Activated CD8-positive, alpha-beta memory T cell treated with anti-CD3 and anti-CD28 coated beads for 48 hours (primary cell): Measurements from ENCODE around the gene BLACAT1.
"Not testable (repeated sequence)": the region's sequence is repeated elsewhere in the genome, so short reads cannot be mapped to it uniquely, and the experiment has no call there.

Experiments
- DNase-seq, 3 experiments: peaks; one replicate each; pipeline ENCODE4 v3.0.0-alpha.2; 2020; ENCODE audit warnings: low read depth in 2 of 3, low spot score in 2 of 3

Gene BLACAT1

DNA sequence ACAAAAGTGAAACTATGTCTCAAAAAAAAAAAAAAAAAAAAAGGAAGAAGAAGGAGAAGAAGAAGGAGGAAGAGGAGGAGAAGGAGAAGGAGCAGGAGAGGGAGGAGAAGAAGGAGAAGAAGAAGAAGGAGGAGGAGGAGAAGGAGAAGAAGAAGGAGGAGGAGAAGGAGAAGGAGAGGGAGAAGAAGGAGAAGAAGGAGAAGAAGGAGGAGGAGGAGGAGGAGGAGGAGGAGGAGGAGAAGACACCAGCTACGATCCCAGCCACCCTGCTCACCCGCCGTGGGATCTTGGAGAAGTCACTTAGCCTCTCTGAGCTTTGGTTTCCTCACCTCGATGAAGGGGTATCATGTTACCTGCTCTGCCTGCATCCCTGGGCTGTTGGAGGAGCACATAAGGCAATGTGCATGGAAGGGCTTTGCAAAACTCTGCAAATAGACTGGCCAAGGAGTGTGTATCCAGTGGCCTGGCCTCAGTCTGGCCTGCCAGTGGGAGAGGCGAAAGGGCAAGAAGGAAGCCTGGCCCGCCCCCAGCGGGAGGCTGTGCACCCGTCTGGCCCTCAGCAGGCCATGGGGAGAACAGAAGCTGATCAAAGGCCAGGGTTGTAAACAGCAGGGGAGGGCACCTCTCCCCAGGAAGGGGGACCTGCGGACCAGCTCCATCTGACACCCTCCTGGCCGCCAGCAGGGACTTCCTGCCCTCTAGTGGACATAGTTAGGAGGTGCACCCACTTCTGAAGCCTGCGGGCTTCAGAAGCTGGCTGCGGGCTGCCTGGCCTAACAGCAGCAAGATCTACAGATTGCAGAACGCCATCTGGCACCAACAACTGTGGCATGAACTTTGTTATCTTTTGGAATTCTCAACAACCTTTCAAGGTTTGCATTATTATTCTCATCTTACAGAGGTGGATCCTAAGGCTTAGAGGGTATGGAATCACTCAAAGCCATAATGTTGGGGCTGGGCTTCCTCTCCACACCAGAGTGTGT lies 29.4 kb upstream of the BLACAT1 start:
- peak in 2 of 3 experiments; percentile 29 to 35 for DNase-seq

DNA sequence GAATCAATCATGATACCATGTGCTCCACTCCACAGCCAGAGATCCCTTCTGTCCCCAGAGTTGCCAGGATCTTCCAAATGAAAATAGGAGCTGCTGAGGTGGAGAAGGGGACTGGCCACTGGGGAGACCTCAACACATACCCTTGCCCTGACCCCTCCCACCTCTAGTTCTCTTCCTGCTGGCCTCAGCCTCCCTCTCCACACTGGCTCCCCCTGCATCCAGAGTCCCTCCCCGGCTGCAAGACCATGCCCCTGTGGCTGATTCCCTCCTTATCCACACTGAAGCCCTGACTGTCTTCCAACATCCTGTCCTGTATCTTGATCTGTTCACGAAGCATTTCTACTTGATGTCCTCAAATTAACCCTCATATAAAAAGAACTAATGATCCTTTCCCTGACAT lies 27.5 kb upstream of the BLACAT1 start:
- DNase-seq: no peak

DNA sequence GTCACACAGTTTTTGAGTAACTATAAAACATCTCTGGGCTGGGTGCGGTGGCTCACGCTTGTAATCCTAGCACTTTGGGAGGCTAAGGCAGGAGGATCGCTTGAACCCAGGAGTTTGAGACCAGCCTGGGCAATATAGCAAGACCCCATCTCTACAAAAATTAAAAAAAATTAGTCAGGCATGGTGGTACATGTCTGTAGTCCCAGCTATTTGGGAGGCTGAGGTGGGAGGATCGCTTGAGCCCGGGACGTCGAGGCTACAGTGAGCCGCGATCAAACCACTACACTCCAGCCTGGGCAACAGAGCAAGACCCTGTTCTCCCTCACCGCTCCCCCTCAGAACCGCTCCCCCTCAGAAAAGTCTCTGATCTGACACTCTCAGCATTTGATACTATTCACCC lies 26.7 kb upstream of the BLACAT1 start:
- DNase-seq: not testable (repeated sequence)

DNA sequence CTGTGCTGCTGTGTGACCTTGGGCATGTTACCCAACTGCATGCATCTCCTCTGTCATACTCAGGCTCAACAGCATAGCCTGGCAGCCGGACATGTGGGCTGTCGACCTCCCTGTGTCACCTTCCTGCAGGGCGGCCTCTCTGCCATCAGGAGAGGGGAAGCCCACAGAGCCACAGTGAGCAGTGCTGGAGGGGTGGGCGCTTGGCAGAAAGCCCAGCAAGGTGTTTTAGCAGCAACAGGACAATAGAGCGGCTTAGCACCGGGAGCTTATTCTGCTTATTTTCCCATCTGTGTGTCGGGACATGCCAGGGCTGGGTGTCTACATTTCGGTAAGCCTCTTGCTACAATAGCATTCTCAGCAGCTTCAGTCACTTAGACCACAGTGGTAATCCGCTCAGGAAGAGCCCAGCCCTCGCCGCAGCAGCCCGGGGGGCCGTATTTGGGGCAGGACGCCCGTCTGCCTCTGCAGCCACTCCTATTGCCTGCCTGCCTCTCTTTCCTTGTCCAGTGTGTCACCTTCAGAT lies 25.8 kb upstream of the BLACAT1 start:
- no peak for DNase-seq

DNA sequence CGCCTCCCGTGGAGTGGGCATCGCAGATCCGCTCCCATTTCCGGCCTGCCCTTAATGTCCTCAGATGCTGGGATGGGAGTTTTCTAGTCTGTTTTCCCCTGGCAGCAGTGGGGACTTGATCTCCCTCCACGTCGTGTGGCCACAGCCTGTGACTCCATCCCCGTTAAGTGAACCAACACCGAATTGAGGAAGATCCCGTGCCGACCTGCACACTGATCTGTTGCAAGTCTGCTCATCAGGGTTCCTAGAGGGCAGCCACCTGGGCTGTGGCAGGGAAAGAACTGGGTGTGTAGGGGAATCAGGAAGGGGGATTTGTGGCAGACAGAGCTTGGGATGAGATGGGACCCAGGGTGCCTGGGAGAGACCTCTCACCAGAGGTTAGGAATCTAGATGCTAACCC lies 25.4 kb upstream of the BLACAT1 start:
- no peak for DNase-seq

DNA sequence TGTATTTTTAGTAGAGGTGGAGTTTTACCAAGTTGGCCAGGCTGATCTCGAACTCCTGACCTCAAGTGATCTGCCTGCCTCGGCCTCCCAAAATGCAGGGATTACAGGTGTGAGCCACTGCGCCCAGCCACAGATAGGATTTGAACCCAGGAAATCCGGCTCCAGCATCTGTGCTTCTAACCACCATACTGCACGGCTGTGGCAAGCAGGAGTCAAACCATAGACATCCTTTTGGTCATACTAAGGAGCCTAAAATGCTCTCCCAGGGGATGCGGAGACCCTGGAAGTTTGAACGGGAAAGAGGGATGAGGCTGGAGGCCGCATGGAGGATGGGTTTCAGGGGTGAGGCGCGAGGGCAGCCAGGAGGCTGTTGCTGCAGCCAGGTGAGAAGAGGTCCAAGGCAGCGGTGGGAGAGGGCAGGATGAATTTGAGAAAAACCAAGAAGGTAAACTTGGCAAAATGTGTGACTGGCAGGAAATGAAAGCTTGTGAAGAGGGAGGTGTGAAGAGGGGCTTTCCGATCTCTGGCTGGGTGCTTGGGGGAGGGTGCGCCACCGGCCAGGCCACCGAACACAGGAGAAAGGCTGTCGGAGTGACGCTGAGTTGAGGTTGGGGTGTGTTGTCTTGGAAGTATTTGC lies 24.6 kb upstream of the BLACAT1 start:
- DNase-seq: peak in 2 of 3 experiments; percentile 29 to 52

DNA sequence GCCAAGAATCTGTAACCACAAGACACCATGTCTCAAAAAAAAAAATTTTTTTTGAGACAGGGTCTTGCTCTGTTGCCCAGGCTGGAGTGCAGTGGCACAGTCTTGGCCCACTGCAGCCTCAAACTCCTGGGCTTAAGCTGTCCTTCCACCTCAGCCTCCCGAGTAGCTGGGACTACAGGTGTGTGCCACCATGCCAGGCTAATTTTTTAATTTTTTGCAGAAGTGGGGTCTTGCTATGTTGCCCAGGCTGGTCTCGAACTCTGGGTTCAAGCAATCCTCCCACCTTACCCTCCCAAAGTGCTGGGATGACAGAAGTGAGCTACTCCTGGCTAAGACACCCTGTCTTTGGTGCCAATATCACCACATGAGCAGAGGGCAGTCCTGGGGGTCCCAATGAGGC lies 23.1 kb upstream of the BLACAT1 start:
- DNase-seq: not testable (repeated sequence)

DNA sequence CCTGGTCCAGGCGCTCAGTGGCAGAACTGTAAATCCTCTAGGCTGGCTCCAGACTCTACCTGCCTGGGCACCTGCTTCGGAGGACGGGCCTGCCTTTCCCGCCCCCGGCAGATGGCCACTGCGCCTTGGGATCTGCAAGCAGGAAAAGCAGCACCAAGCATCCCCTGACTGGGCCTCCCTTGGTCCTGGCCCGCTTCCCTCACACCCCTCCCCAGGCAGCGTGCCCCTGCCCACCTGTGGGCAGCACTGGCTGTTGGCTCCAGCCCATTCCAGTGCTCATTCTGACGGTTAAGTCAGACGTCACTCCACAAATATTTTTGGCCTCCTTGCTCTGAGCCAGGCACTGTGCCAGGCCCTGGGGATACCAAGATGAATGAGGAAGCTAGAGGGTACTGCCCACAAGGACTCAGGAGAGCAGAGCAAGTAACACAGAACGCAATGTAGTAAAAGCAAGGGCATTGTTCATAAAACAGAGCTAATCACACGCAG lies 22.0 kb upstream of the BLACAT1 start:
- no peak for DNase-seq

DNA sequence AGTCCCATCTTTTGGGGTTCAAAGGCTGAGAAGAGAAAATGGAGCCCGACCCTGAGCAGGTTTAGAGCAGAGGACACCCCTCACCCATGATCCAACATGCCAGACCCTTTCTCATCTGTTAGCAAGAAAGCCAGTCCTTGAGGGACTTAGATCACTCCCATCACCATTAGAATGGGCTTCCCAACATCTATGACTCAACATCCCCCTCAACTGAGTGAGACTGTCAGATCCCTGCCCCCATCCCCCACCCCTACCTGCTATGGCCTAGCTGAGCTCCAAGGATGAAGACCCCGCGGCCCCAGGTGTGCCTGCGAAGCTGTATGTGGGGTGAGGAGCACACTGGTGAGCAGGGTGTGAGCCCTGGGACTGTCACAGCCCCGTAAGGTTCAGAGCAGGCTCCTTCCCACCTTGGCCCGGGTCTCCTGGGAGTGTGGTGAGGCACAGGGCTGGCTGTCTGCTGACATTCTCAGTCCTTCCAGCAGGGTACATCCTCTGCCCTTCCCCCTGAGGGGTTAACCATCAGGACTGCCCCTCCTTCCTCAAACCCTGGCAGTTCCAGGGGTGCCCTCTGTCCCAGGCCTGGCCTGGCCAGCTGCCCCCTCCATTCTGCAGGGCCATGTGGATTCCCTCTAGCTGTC lies 21.4 kb upstream of the BLACAT1 start:
- no peak for DNase-seq

DNA sequence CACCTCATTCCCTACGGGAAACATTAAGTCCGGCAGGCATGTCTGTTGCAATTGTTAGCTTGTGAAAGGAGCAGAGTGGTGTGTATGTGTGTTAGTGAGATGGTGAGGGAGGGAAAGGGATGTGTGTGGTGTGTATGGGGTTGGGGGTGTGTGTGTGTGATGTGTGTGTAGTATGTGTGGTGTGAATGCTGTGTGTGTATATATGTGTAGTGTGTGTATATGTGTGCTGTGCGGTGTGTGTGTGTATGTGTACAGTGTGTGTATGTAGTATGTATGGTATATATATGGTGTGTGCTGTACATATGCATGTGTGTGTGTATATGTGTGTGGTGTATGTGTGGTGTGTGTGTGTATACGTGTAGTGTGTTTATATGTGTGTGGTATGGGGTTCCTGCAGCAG lies 20.8 kb upstream of the BLACAT1 start:
- no peak for DNase-seq

DNA sequence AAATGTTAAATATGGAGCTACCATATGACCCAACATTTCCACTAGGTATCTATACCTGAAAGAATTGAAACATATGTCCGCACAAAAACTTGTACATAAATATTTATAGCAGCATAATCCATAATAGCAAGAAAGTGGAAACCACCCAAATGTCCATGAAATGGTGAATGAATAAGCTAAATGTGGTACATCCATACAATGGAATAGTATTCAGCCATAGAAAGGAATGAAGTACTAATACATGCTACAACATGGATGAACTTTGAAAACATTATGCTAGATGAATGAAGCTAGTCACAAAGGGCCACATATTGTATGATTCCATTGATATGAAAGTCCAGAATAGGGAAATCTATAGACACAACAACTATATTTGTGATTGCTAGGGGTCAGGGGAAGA lies 20.0 kb upstream of the BLACAT1 start:
- DNase-seq: no peak

DNA sequence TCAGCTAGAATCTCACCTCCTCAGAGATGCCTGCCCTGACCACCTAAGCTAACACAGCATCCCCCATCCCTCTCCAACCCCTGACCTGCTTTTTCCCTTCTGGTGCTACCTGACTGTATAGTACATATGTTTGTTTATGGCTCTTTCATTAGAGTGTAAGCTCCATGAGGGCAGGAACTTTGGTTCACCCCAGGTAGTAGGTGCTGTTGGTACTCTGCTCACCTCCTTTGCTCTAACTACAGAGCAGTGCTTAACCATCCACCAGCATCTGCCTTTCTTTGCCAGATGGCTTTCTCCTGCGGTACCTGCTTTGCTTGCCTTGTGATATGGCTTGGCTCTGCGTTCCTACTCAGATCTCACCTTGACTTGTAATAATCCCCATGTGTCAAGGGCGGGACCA lies 18.7 kb upstream of the BLACAT1 start:
- no peak for DNase-seq

DNA sequence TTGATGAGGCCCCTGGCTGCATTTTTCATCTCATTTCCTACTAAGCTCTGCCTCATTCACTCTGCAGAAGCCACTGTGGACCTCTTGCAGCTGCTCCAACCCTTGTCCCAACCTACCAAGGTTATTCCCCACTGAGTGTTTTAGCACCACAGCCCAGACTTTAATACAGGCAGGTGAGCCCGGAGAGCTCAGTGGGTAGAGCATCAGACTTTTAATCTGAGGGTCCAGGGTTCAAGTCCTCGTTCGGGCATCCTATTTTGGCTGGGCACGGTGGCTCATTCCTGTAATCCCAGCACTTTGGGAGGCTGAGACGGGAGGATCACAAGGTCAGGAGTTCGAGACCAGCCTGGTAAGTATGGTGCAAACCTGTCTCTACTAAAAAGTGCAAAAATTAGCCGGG lies 18.1 kb upstream of the BLACAT1 start:
- DNase-seq: no peak

DNA sequence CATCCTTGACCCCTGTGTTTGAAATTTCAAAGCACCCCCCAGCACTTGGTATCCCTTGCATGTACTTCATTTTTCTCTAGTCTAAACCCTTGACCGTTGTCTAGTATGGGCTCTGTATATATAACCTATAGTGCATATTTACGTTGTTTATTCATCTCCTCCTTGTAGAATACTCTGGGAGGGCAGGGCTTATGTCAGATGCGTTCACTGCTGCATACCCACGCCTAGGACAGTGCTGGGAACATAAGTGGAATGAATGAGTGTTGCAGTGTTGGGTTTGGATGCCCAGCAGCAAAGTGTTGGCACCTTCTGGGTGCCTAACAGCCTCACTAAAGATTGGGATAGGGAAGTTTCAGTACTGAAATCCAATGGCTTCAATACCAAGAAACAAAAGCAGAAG lies 17.6 kb upstream of the BLACAT1 start:
- no peak for DNase-seq

DNA sequence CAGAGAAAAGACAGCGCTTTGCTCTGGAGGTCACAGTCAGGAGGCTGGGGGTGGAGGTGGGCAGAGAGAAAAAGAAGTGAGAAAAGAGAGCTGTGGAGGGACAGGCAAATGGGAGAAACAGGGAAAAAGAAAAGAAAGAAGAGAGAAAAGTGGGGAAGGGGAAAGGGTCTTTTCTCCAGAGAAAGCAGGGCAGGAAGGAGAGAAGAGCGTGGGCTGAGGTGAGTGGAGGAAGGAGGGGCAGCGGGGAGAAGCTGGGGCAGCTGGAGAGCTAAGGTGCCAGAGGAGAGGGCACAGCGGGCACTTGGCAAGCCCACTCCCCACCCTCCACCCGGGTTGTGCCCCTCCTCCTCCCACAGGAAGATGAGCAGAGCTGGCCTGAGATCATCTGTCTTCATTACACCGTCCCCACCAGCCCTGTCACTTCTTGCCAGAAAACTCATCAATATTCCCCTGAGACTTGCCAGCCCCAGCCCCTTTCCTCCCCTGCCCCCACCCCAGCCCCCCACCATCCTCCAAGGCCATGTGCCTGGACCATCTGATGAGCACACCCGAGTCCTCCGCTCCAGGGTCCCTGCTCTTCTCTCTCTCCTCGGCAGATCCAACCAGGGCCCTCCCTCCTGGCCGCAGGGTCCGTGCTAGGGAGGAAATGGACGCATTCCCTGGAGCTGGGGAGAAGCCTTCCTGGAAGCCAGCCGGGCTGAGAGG lies 17.0 kb upstream of the BLACAT1 start:
- no peak for DNase-seq

DNA sequence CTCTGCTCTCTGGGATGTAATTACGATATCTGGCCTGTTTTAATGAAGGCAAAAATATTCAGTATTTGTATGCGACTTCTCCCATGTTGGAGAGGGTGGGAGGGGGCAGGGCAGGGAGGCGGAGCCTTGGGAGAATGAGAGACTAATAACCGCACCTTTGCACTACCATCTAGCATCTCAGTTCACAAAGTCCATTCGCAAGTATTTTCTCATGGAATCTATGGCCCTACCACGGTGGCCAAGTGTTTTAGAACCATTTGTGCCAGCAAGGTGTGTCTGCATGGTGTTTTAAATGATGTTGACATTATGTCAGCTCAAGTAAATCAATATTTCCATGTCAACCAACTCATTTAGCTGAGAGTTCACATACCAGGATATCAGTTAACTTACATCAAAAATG lies 14.3 kb upstream of the BLACAT1 start:
- no peak for DNase-seq

DNA sequence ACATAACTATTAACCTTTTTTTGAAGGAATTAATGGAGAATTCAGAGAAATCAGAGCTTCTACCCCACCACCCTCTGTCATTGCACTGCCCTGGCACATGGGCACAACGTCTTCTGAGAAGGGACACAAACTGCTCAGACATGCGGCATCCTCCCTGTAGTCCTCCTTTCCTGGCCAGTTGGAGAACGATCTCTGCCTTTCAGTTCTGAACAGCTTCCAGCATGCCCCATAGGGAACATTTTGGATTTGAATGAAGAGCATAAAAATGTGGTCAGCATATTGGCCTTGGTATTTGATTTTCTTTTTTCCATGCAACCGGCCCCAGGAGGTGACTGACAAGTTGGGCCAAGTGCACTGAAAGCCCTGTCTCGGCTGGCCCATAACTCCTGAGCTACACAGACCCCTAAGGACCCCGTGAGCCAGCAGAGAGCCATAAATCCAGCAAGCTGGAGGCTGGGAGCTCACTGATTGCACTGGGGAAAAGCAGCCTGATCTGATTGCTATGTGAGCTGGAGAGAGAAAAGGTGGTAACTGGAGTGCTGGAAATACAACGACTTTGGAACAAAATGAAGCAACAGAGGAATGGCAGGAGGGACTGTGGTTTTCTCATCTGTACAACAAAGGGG lies 10.9 kb upstream of the BLACAT1 start:
- no peak for DNase-seq

DNA sequence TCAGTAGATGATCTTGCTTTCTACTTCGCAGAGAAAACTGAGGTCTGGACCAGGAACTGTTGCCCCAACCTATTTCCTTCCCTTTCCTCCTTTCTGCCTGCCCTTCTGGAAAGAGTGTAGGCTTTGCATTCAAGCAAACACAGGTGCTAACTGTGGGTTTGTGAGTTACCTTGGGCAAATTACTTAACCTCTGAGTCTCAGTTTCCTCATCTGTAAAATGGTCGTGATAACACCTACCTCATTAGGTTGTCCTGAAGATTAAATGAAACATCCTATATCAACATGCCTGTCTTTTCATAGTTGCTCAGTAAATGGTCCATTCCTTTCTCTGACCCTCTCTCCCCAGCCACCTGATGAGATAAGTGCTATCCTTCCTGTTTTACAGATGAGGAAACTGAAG lies 9.5 kb upstream of the BLACAT1 start:
- DNase-seq: no peak

DNA sequence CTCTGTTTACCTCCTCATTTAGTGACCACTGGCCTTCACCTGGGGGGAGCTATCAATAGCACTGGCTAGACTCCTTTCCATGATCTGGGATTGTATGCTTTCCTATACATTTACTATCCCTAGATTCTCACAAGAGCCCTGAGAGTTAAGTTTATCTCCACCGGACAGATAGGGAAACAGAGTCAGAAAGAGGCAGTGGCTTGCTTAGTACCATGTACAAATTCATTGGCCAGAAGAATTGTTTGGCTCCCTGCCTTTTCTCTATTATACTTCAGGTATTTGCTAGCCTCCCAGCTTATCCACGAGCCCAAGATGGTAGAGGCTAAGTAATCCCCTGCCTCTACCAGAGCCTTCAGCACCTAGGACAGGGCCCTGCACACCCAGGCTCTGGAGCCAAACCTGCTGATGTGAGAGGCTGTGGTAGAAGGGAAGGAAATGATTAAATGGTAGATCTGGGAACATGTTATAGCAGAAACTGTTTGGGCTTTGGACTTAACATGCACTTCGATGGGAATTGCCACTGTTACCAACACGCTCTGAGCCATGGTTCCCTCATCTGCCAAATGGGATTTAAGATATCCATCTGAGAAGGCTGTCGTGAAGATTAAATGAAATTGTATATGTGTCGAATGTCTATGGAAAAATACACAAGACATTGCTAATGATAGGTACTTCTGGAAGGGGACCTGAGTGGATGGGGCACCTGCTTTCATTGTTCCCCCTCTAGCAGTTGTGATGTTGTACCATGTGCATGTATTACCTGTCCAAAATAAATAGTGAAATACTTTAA lies 3.1 kb upstream of the BLACAT1 start:
- DNase-seq: no peak
